HG03442 (cell line): ENCODE results near the gene NECTIN4.

Source experiments
- ATAC-seq: cut with Tn5 transposase; IDR thresholded peaks from one replicate; pipeline ENCODE4 v1.9.1; 2021; ENCODE audit warnings: mild to moderate bottlenecking, moderate library complexity; ENCODE audit not compliant: unreplicated experiment

Gene NECTIN4

DNA sequence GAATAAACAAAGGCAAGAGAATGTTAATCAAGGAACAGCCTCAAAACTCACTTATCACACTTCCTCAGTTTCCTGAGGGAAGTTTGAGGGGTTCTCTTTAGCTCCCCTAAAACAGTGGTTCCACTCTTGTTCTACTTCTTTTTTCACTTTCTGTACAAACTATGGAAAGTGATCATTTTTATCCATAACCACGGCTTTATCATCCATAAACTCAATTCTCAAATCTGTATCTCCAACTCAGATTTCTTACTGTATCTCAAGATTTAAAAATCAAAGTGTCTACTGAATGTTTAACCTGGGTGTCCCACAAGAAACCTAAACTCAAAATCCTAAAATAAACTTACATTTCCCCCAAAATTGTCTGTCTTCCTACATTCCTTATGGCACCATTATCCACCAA, 24.6 kb upstream of the NECTIN4 start:
- no peak for ATAC-seq

DNA sequence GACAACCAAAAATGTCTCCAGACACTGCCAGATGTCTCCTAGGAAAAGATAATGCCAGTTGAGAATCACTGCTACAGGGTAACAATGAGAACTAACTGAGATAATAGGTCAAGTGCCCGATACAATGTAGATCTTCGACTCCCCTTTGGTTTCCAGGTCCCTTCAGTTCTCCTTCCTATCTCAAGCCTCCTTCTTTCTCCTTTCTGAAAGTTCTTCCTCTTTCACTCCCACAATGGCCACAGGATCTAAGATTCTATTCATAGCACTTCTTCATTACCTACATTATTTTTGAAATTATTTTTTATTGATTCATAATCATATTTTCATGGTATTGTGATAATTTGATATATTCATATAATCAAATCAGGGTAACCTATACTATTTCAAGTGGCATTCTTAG, 22.2 kb upstream of the NECTIN4 start:
- no peak for ATAC-seq

DNA sequence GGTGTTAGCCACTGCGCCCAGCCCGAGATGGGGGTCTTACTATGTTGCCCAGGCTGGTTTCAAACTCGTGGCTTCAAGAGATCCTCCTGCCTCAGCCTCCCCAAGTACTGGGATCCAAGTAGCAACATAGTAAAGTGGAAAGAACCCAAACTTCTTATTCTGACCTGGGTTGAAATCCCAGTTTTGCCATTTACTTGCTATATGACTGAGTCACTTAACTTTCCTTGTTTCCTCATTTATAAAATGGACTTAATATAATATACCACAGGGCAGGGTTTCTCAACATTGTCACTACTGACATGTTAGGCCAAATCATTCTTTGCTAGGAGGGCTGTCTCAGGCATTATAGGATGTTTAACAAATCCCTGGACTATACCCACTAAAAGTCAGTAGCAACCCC, 21.8 kb upstream of the NECTIN4 start:
- ATAC-seq: no peak

DNA sequence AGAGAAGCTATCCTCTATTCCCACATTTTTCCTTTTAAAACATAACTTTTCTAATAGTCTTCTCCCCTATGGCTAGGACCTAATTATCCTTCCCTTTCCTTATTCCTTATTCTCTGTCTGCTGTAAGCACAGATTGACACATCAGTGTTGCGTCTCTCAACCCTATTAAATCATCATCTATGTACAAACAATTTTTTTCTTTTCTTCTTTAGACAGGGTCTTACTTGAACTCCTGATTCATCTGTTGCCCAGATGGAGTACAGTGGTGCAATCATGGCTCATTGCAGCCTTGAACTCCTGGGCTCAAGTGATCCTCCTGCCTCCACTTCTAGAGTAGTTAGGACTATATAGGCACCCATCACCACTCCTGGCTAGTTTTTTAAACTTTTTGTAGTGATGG, 17.1 kb upstream of the NECTIN4 start:
- ATAC-seq: no peak

DNA sequence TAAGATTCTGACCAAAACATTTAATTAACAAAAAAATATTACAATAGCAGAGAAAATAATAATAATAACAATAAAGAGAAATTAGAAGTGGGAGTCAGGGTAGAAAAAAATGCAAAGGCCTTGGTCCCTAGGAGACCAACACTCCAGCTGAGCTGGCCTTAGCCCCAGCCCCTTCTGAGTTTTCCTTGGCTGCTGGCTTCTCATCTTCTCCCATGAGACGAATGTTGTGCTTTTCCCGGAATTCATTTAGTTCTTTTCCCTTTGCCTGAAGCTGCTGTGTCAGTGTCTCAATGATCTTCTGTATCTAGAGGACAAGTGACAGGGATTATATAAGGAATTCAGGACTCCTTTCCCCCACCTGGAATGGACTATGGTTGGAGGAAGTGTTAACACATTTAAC, 11.2 kb upstream of the NECTIN4 start:
- no peak for ATAC-seq

DNA sequence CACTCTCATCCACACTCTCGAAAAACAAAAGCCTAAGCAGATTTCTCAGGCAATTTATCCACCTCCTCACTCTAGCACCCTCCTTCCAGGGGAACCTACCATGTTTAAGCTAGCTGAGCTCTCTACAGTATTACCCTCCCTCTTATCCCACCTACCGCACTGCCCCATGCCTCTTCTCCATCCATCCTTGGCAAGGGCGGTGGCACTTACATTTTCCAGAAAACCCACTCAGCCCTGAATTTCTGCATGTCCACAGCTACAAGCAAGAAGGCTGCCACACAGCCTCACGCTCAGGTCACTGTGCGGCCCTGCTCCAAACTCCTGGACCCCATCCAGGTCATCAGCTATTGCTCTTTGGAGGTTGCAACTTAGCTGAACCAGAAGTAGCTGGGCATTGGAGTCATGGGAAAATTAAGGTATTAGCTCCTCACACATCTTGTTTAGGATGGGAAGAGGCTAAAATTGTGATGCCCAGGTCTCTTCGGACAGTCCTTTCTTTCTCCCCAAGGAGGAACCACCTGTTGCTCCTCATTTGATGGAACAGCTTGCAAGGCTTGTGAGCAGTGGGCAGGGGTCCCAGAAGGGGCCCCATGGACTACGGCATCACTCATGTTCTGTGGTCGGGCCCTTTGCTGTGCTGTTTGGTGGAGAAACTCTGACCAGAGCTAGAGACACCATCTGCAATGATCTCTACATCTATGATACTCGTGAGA, 9.9 kb upstream of the NECTIN4 start:
- ATAC-seq: no peak

DNA sequence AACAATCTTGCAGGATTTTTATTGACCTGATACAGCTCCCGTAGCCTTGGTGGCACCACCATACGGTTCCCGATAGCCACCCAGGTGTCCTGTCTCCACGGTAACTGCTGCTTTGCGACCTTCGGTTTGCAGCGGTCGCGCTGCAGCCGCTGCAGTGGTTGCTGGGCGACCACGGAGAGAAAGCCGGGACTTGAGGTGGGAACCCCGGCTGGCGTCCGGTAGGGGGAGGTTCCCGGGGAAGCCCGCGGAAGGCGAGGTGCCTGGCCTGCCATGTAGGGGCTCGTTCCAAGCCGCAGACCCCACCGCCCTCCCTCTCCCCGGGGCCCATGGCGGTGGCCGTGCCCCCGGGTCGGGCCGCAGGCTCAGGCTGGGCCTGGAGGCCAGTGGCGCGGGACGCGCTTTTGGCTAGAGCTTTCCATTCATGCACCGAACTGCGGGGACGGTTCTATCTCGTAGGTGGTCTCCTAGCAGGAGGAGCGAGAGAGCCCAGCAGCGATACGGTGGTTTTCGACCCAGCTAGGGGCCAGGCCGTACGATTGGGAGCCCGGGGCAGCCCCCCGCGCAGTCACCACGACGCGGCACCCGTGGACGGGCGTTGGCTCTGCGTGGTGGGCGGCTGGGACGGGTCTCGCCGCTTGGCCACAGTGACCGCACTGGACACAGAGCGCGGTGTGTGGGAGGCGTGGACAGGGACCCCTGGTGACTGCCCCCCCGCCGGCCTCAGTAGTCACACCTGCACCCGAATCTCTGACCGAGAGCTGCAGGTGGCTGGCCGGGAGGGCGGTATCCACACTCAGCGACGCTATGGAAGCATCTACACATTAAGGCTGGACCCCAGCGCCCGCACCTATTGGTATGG, 9.1 kb upstream of the NECTIN4 start, which contains the start of gene KLHDC9:
Gene KLHDC9, plus strand, starts transcription at position 152 of the 859 bp plus-strand sequence. Its CDS starts 175 bp downstream, at position 327.
- peak; percentile 73 for ATAC-seq

DNA sequence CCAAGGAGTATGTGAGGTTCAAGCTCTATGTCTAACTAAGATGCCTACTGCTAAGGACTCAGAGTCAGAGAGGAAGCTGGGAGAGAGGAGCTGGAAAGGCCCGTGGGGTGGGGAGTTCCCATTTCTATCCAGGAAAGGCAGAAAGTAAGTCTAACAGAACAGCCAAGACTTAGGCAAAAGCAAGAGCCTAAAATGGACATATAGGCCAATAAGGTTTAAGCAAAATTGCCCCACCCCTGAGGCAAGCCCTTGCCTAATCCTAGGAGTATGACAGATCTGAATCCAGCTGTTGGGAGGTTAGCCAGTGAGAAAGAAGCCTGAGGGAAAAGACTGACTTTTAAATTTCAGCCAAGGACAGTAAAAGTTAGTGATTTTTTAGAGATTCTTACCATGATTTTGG, 7.2 kb upstream of the NECTIN4 start:
- ATAC-seq: no peak

DNA sequence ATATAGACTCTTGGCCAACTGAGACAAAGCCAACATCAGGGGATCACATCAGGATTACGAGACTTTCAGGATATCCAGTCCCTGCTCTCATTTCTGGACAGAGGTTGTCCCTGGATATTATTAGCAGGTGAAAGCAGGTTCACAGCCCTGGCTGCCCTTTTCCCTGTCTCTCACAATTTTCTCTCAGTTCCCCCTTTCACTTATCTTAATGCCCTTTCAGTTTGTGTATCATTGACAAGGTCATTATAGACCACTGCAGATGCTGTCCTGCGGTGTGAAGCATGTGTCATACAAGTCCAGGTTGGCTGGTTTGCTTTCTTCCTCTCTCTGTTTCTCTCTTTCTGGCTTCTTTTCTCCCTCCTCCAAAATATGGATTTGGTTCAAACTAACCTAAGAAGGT, 6.7 kb upstream of the NECTIN4 start:
- ATAC-seq: no peak

DNA sequence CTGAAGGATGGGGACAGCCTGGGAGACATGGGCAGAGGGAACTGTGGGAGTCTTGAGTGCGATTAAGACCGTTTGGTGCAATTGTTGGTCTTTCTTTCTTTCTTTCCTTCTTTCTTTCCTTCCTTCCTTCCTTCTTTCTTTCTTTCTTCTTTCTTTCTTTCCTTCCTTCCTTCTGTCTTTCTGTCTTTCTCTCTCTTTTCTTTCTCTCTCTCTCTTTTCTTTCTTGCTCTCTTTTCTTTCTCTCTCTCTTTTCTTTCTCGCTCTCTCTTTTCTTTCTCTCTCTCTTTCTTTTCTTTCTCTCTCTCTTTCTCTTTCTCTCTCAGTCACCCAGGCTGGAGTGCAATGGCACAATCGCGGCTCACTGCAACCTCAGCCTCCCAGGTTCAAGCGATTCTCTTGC, 5.9 kb upstream of the NECTIN4 start:
- no peak for ATAC-seq

DNA sequence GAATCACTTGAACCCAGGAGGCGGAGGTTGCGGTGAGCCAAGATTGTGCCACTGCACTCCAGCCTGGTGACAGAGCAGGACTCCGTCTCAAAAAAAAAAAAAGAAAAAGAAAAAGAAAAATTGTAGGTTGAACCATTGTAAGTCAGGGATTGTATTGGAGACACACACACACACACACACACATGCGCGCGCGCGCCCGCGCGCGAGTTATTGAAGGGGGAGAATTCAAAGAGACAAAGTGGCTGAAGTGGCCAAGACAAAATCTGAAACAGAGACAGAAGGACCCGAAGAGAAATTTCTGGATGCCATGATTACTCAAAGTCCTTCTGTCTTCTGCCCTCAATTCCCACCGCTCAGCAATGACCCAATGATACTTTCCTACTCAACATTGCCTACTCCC, 5.1 kb upstream of the NECTIN4 start:
- no peak for ATAC-seq

DNA sequence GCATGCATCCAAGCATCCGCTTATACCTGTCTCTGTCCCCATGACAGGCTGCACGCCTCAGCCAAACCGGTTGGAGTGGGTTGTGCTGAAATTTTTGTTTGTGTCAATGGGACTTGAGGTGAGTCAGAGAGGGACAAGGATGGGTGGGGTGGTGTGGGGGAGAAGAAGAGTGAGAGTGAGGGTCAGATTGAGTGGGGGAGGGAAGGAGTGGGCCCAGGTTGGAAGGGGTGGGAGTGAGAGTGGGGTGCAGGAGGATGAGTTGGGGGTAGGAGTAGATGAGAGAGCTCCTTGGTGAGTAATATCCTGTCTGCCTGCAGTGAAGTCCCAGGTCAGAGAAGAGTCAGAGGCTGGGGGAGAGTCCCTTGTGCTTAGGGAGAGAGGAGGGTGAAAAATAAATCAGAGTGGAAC, 3.3 kb upstream of the NECTIN4 start:
- ATAC-seq: no peak

DNA sequence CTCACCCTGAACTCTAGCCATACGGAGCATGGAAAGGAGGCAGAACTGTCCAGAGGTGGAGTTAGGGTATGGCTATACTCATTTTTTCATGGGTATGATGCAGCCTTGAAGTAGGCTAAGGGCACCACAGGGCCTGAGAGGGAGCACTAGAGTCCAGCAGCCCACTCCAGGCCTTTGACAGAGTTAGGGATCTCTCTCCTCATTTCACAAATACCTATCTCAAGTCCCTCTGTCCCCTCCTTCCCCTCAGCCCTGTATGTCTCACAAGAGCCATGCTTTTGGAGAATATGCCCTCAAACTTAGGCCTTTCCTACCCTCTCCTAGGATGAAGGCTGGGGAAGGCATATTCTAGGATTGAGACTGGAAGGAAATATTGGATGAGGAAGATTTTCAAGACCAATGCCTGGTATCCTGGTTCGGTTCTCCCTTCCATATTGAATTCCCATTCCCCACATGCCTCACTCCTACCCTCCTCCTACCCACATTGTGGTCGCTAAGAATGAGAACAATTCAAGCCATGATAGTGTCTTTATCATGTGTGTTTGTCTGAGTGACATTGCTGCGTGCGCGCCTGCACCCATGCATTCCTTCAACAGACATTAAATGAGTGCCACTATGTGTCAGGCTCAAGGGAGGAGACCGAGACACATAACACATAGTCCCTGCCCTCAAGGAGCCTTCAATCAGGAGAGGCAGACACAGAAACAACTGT, 2.6 kb upstream of the NECTIN4 start:
- no peak for ATAC-seq

DNA sequence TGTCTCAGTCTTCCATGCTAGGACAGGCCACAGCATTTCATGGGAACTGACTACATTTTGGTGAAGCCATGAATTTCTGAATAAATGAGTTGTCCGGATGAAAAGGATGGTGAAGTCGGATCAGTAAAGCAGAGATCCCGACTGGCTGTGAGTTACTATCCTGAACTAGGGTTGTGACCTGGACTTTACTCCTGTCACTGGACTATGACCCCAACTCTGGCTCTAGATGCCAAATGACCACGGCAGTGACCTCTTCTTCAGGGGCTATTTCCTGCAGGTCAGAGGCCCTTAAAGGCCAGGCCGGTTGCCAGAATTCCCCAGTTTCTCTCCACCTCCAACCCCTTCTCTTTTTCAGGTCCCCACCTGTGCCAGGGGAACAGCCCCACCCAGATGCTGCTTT, 1.7 kb upstream of the NECTIN4 start:
- ATAC-seq: no peak

DNA sequence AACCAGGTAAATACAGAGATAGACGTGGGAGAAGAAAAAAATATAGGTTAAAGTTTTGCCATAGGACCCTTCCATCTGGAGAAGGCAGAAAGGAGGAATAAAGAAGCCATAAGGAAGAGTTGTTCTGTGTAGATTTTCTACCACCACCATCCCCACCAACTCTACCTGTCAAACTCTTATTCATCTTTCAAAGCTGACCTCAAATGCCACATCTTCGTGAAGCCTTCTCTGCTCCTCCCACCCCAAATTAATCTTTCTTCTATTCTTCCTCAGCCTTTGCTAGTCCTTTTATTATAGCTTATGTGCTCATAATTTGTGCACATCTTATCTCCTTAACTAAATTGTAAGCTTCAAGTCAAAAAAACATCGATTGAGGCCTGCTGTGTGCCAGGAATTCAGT, 1.3 kb upstream of the NECTIN4 start:
- no peak for ATAC-seq

DNA sequence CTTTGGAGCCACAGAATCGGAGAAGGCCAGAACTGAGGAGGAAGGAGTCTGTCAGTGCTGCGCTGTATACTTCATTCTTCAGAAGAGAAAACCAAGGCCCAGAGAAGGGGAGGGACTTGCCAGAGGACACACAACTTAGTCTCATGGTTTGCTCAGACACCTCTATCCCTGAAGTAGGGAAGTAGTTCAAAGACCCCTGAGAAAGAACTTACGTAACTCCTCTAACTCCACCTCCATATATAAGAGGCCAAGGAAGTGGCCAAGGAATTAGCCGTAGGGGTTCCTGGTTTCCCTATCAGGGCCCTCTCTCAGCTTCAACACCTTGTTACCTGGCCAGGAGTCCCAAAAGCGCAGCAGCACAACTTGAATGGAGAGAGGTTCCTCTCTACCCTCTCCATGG, 580 bp upstream of the NECTIN4 start:
- ATAC-seq: no peak

DNA sequence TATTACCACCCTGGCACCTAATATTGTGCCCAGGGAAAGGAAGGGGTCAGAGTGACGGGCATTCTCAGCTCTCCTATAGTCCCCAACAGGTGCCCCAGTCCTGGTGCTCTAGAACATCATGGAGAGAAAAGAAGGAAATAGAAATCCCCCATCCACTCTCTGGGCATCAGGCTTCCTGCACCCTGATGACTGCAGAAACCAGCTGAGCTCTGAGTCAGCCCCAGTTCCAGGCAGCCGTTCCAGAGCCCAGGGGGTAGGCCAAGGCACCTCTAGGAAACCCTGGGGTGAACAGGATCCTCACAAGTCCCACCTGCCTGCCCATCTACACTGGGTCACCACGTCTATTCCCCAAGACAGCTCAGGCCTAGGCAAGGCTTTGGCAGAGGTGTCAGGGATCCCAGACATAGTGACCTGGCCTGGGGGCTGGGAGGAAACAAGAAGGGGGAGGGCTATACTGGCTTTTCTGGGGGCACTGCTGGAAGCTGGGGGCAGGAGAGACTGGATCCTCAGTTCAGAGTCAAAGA, 709 bp downstream of the NECTIN4 start:
- no peak for ATAC-seq

DNA sequence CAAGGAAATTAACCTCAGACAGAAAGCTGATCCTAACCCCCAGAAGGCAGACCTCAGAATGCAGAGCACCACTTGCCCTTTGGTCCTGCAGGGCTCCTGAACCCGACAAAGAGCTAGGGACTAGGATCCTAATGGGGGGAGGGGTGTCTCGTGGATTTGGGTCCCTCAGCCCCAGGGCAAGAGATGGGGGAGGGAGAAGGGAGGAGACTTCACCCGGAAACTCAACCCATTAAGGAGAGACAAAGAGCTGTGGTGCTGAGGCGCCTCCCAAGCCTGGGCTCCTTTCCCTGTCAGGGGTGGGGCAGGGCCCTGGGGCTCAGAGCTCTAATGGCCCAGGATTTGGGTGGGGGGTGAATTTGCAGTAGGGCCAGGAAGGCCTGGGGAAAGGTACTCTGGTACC, 2.9 kb downstream of the NECTIN4 start:
- no peak for ATAC-seq

DNA sequence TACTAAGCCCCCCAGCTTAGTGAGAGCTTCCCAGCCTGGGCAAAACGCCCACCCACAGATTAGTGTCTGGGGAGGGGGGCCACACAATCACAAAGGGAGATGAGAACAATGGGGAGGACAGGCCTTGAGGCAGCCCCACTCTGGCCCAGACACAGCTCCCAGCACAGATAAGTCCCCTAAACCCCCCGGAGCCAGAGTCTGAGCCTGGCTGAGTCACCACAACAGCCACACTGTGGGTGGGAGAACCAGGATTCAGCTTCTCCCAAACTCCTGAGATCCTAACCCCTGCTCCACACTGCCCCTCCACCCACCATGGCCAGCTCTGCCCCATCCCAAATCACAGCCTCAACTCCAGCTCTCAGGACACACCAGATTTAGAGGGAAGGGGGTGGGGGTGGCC, 4.2 kb downstream of the NECTIN4 start:
- ATAC-seq: no peak

DNA sequence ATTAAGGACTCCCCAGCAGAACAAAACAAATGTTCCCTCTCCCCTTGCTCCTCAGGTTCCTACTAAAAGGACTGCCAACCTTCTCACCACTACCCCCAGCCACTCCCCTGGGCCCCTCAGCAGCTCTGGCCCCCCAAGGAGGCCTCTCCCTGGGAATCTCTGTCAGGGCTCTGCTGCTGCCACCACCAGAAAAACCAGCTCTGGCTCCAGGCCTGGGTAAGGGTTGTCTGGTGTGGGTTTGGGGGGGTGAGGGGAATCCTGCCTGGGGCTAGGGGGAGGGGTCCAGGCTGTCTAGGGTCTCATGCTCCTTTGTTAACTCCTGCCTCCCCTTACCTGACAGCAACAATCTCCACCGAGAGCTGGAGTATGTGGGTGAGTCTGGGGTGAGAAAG, 4.8 kb downstream of the NECTIN4 start:
- no peak for ATAC-seq

DNA sequence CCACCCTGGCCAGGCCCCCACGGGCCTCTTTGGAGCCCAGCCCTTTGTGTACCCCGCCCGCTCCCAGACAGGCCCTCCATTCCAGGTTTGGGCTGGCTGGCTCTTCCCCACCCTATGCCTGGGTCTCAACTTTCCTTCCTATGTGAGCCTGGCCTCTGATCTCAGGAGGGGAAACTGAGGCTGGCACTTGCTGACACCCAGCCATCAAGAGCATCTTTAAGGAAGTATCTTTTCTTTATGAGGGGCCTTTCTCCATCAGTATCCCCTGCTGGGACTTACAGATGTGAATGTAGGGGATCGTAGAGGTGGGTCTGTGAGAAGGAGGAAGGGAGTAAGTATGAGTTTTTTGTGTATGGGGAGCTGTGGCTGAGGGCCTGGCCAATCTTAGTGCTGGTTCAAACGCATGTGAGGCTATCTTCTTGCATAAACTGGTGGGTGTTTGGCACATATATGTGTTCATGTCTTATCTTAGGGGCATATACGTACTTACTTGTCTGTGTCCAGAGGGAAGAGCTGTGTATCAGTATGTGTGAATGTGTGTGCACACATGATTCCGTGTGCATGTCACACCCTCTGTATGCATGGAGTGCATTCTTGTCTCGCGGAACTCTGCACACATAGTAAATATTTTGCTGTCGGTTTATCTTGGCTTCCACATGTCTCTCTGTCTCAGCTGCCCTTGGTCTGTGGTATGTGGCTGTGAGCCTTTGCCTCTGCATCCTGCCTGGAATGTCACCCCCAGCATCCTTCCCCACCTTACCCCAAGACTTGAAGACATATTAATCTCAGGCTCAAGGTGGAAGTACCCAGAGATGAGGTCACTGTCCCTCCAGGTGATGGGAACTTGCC, 5.4 kb downstream of the NECTIN4 start:
- no peak for ATAC-seq
